ENCODE data around the gene ITPRID2.

The ITPRID2 gene
- total RNA-seq = 50.9 to 61.5 reads per million in 2 experiments

GRCh38 chr2:181891258-181891965, at the start of gene ITPRID2:
ITPRID2 (plus strand) TSS chr2:181891730; CDS start chr2:181892067, 337 bp downstream.
- peak; percentile 19 for DNase-seq (ENCODE audit: low read depth)

GRCh38 chr2:181844551-181845290, 46.8 kb upstream of the ITPRID2 start:
- no peak for DNase-seq (ENCODE audit: low read depth)

- no peak for DNase-seq (ENCODE audit: low read depth)
These were observed 44.9 kb upstream of the ITPRID2 start for GRCh38 chr2:181846399-181847197.

- DNase-seq (ENCODE audit: low read depth) = no peak
These were observed 44.4 kb upstream of the ITPRID2 start for GRCh38 chr2:181847198-181847556.

GRCh38 chr2:181847702-181848101, 43.8 kb upstream of the ITPRID2 start:
- DNase-seq (ENCODE audit: low read depth) = no peak

GRCh38 chr2:181848261-181848886, 43.2 kb upstream of the ITPRID2 start:
- no peak for DNase-seq (ENCODE audit: low read depth)

- no peak for DNase-seq (ENCODE audit: low read depth)
These were observed 41.9 kb upstream of the ITPRID2 start for GRCh38 chr2:181849601-181850000.

- no peak for DNase-seq (ENCODE audit: low read depth)
These were observed 40.5 kb upstream of the ITPRID2 start for GRCh38 chr2:181850936-181851560.

- DNase-seq (ENCODE audit: low read depth) = no peak
These were observed 39.8 kb upstream of the ITPRID2 start for GRCh38 chr2:181851726-181852125.

GRCh38 chr2:181853696-181854095, 37.8 kb upstream of the ITPRID2 start:
- no peak for DNase-seq (ENCODE audit: low read depth)

- no peak for DNase-seq (ENCODE audit: low read depth)
These were observed 34.0 kb upstream of the ITPRID2 start for GRCh38 chr2:181857483-181857882.

GRCh38 chr2:181858600-181858999, 32.9 kb upstream of the ITPRID2 start:
- no peak for DNase-seq (ENCODE audit: low read depth)

- no peak for DNase-seq (ENCODE audit: low read depth)
These were observed 32.4 kb upstream of the ITPRID2 start for GRCh38 chr2:181859123-181859522.

GRCh38 chr2:181859803-181860202, 31.7 kb upstream of the ITPRID2 start:
- DNase-seq (ENCODE audit: low read depth) = no peak

- no peak for DNase-seq (ENCODE audit: low read depth)
These were observed 30.2 kb upstream of the ITPRID2 start for GRCh38 chr2:181861379-181861778.

GRCh38 chr2:181862583-181863281, 28.8 kb upstream of the ITPRID2 start:
- no peak for DNase-seq (ENCODE audit: low read depth)

GRCh38 chr2:181872178-181872577, 19.4 kb upstream of the ITPRID2 start:
- no peak for DNase-seq (ENCODE audit: low read depth)

- DNase-seq (ENCODE audit: low read depth) = no peak
These were observed 14.9 kb upstream of the ITPRID2 start for GRCh38 chr2:181876614-181877063.

GRCh38 chr2:181877181-181877664, 14.3 kb upstream of the ITPRID2 start:
- no peak for DNase-seq (ENCODE audit: low read depth)

GRCh38 chr2:181878448-181878847, 13.1 kb upstream of the ITPRID2 start:
- no peak for DNase-seq (ENCODE audit: low read depth)

- no peak for DNase-seq (ENCODE audit: low read depth)
These were observed 12.2 kb upstream of the ITPRID2 start for GRCh38 chr2:181879295-181879694.

Data from T follicular helper cell (primary cell).